A673 (cell line): Measurements from ENCODE around the gene CENPV.
"Not testable (repeated sequence)": the region's sequence is repeated elsewhere in the genome, so short reads cannot be mapped to it uniquely, and the experiment has no call there.

Source experiments
- EZH2 ChIP-seq: fragments of 200-600 bp; sonication (generic); IDR thresholded peaks from 2 replicates; pipeline ENCODE4 v1.6.1; 2017; ENCODE audit warnings: borderline replicate concordance, low read depth, mild to moderate bottlenecking, mixed read lengths, antibody characterized with exemption, low read length; ENCODE audit not compliant: poor library complexity, severe bottlenecking
- TF ChIP-seq, protein P1 (sequence below): fragments of 300-800, 200-600 bp; sonication (generic); conservative IDR thresholded peaks from 2 replicates; pipeline ENCODE4 v1.5.1; 2017; ENCODE audit warnings: low read depth, mild to moderate bottlenecking, antibody characterized with exemption, low read length, moderate library complexity, mixed read lengths

DNA sequence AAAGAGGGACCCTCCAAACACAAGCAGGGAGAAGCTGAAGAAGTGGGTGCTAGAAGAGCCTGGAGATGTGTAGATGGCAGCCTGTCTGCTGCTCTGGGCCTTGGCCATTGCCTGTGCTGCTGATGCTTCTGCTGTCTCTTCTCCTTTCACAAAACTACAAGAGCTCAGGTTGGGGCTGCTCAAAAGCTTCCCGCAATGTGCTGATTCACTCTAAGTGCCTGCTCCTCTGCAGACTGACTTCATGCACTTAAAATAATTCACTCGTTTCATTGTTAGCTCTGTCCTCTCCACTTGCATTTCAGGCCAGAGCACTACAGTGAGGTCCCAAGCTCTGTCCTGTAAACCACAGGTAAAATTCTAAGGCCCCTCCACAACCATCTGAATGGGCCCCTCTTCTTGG lies 43.4 kb upstream of the CENPV start:
- TF ChIP-seq, protein P1, sequence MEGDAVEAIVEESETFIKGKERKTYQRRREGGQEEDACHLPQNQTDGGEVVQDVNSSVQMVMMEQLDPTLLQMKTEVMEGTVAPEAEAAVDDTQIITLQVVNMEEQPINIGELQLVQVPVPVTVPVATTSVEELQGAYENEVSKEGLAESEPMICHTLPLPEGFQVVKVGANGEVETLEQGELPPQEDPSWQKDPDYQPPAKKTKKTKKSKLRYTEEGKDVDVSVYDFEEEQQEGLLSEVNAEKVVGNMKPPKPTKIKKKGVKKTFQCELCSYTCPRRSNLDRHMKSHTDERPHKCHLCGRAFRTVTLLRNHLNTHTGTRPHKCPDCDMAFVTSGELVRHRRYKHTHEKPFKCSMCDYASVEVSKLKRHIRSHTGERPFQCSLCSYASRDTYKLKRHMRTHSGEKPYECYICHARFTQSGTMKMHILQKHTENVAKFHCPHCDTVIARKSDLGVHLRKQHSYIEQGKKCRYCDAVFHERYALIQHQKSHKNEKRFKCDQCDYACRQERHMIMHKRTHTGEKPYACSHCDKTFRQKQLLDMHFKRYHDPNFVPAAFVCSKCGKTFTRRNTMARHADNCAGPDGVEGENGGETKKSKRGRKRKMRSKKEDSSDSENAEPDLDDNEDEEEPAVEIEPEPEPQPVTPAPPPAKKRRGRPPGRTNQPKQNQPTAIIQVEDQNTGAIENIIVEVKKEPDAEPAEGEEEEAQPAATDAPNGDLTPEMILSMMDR, result not testable (repeated sequence)
- TF ChIP-seq EZH2, result not testable (repeated sequence)
